Testis (tissue), 2 donors: ENCODE measurements around the gene DGUOK.

Source experiments
- POLR2A ChIP-seq: fragments of 450-650 bp; IDR thresholded peaks from one replicate; pipeline ENCODE4 v1.6.1; 2017; ENCODE audit warnings: antibody characterized with exemption, mild to moderate bottlenecking, moderate library complexity
- TF ChIP-seq, protein P1 (sequence below), 3 experiments: fragments of 450-650 bp in 2 of 3; fragments of 200-600 bp in 1 of 3; sonication (generic) in 1 of 3; IDR thresholded peaks; one replicate each; pipeline ENCODE4 v1.5.1; 2016 to 2019; ENCODE audit warnings: antibody characterized with exemption in 3 of 3, mild to moderate bottlenecking in 2 of 3, moderate library complexity in 1 of 3

DNA sequence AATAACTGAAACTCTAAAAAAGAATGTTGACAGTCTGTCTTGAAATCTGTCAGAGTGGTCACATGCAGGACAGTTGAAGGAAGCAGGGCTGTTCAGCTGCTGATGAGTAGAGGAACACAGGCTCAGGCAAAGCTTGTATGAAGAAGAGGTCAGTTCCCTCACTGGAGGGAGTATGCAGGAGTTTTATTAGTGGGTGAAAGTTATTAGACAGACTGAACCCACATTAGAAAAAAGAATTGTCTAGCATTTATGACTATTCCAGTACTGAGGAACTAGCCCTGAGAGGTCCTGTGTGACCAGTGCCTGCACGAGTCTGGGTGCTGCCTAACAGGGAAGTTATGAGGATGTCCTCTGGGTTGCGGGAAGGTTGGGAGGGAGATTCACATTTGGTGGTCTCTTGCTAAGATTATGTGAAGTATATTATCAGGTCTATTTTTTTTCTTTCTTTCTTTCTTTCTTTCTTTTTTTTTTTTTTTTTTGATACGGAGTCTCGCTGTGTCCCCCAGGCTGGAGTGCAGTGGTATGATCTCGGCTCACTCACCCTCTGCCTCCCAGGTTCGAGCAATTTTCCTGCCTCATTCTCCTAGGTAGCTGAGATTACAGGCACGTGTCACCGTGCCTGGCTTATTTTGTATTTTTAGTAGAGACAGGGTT lies 67.6 kb downstream of the DGUOK start:
- TF ChIP-seq, protein P1, sequence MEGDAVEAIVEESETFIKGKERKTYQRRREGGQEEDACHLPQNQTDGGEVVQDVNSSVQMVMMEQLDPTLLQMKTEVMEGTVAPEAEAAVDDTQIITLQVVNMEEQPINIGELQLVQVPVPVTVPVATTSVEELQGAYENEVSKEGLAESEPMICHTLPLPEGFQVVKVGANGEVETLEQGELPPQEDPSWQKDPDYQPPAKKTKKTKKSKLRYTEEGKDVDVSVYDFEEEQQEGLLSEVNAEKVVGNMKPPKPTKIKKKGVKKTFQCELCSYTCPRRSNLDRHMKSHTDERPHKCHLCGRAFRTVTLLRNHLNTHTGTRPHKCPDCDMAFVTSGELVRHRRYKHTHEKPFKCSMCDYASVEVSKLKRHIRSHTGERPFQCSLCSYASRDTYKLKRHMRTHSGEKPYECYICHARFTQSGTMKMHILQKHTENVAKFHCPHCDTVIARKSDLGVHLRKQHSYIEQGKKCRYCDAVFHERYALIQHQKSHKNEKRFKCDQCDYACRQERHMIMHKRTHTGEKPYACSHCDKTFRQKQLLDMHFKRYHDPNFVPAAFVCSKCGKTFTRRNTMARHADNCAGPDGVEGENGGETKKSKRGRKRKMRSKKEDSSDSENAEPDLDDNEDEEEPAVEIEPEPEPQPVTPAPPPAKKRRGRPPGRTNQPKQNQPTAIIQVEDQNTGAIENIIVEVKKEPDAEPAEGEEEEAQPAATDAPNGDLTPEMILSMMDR (IDR thresholded peaks at IDR 0.05) = no peak
- TF ChIP-seq POLR2A = no peak
